DND-41 (cell line): ENCODE measurements around the gene ABHD17B.

Source experiments
- ATAC-seq: fragments of 200-7000 bp; cut with Tn5 transposase; 3 replicates; pipeline ENCODE4 v1.9.1; 2021; ENCODE audit warnings: low read depth; ENCODE audit not compliant: insufficient read depth
- DNase-seq: peaks from one replicate; pipeline ENCODE4 v3.0.0-alpha.2; 2020
- H2AFZ ChIP-seq: 2 replicates; pipeline ENCODE4 v1.6.0; 2012; ENCODE audit warnings: low read depth, low read length
- H3K27ac ChIP-seq: 2 replicates; pipeline ENCODE4 v1.5.1; 2012; ENCODE audit warnings: low read length, inconsistent platforms
- H3K27me3 ChIP-seq: fragments of 200-600 bp; sonication (generic); 2 replicates; pipeline ENCODE4 v1.6.0; 2012; ENCODE audit warnings: low read length, mild to moderate bottlenecking, inconsistent platforms; ENCODE audit not compliant: insufficient read depth, poor library complexity
- H3K36me3 ChIP-seq: 2 replicates; pipeline ENCODE4 v1.5.1; 2012; ENCODE audit warnings: low read length, inconsistent platforms; ENCODE audit not compliant: insufficient read depth
- H3K4me1 ChIP-seq: 2 replicates; pipeline ENCODE4 v1.5.1; 2012; ENCODE audit warnings: mild to moderate bottlenecking, low read length; ENCODE audit not compliant: insufficient read depth
- H3K4me2 ChIP-seq: 2 replicates; pipeline ENCODE4 v1.6.0; 2012; ENCODE audit warnings: mild to moderate bottlenecking, moderate library complexity, low read length, inconsistent platforms; ENCODE audit not compliant: insufficient read depth
- H3K4me3 ChIP-seq, 2 experiments: fragments of 200-600 bp in 1 of 2; shearing (Covaris generic) in 1 of 2; 2 replicates each; pipeline ENCODE4 v1.5.1; 2012 to 2016; ENCODE audit warnings: inconsistent platforms in 2 of 2, low read length in 2 of 2, mild to moderate bottlenecking in 2 of 2, low read depth in 1 of 2, moderate library complexity in 1 of 2
- H3K79me2 ChIP-seq: 2 replicates; pipeline ENCODE4 v1.6.0; 2012; ENCODE audit warnings: low read length, inconsistent platforms; ENCODE audit not compliant: insufficient read depth
- H3K9ac ChIP-seq: 2 replicates; pipeline ENCODE4 v1.6.0; 2012; ENCODE audit warnings: low read depth, mild to moderate bottlenecking, inconsistent platforms, low read length, moderate library complexity
- H3K9me3 ChIP-seq: 2 replicates; pipeline ENCODE4 v1.5.1; 2012; ENCODE audit warnings: low read length, moderate library complexity, mild to moderate bottlenecking, inconsistent platforms; ENCODE audit not compliant: insufficient read depth, severe bottlenecking
- H4K20me1 ChIP-seq: 2 replicates; pipeline ENCODE4 v1.6.0; 2012; ENCODE audit warnings: low read length; ENCODE audit not compliant: insufficient read depth
- CTCF ChIP-seq: IDR thresholded peaks from 2 replicates; pipeline ENCODE4 v1.5.1; 2012; ENCODE audit warnings: borderline replicate concordance, low read length, moderate library complexity, mild to moderate bottlenecking; ENCODE audit not compliant: poor library complexity, severe bottlenecking; ENCODE audit errors: extremely low read depth
- EZH2 ChIP-seq: IDR thresholded peaks from 3 replicates; pipeline ENCODE4 v1.6.1; 2012; ENCODE audit warnings: borderline replicate concordance, low read depth, mild to moderate bottlenecking, moderate library complexity, low read length, inconsistent platforms; ENCODE audit not compliant: severe bottlenecking

ABHD17B gene

GRCh38 chr9:71929223-71929622 lies 18.2 kb upstream of the ABHD17B start:
- Histone ChIP-seq H3K9ac (no peak overlapping the region), H3K79me2 (peaks cover 50% of the 10 kb centered on the region)

GRCh38 chr9:71928806-71929205 lies 17.8 kb upstream of the ABHD17B start:
- Histone ChIP-seq H3K27ac (no peak overlapping the region), H2AFZ (no peak overlapping the region), H3K4me3 (no peak overlapping the region), H3K4me1 (no peaks in the 10 kb centered on the region), H3K4me2 (no peak overlapping the region), H3K79me2 (peaks cover 50% of the 10 kb centered on the region), H4K20me1 (no peaks in the 10 kb centered on the region), H3K36me3 (no peaks in the 10 kb centered on the region), H3K27me3 (no peaks in the 10 kb centered on the region), H3K9ac (no peak overlapping the region), H3K9me3 (no peaks in the 10 kb centered on the region)
- TF ChIP-seq CTCF (no peak), EZH2 (no peak)
- DNase-seq: no peak
- ATAC-seq: no peak

More at GRCh38 chr9:71929223-71929622, 18.2 kb upstream of the ABHD17B start:
- TF ChIP-seq EZH2: no peak
- no peak for TF ChIP-seq CTCF
- DNase-seq: no peak
- Histone ChIP-seq H3K27ac (no peak overlapping the region), H3K9me3 (no peaks in the 10 kb centered on the region), H3K36me3 (no peaks in the 10 kb centered on the region), H3K4me3 (no peak overlapping the region), H3K27me3 (no peaks in the 10 kb centered on the region), H2AFZ (no peak overlapping the region), H3K4me2 (no peak overlapping the region), H3K4me1 (no peaks in the 10 kb centered on the region), H4K20me1 (no peaks in the 10 kb centered on the region)
- ATAC-seq: no peak

- Histone ChIP-seq H3K27me3 (no peaks in the 10 kb centered on the region), H3K4me3 (no peak overlapping the region), H3K27ac (no peak overlapping the region), H3K4me2 (no peak overlapping the region), H3K9me3 (no peaks in the 10 kb centered on the region), H3K79me2 (peaks cover 51% of the 10 kb centered on the region), H2AFZ (no peak overlapping the region), H3K4me1 (no peaks in the 10 kb centered on the region), H3K36me3 (no peaks in the 10 kb centered on the region), H3K9ac (no peak overlapping the region), H4K20me1 (no peaks in the 10 kb centered on the region)
- TF ChIP-seq CTCF (no peak), EZH2 (no peak)
- ATAC-seq (no peak), DNase-seq (no peak)
Observed at GRCh38 chr9:71928376-71928775, 17.4 kb upstream of the ABHD17B start.

- DNase-seq: no peak
- H3K79me2 ChIP-seq: peaks cover 59% of the 10 kb centered on the region
- H4K20me1 ChIP-seq: peaks cover 7% of the 10 kb centered on the region; the same call in 1 of the 2 replicates
Observed at GRCh38 chr9:71925834-71926233, 14.8 kb upstream of the ABHD17B start.

More at GRCh38 chr9:71925834-71926233, 14.8 kb upstream of the ABHD17B start:
- Histone ChIP-seq H3K4me2 (no peak overlapping the region), H3K27ac (no peak overlapping the region), H3K4me1 (no peaks in the 10 kb centered on the region), H3K9ac (no peak overlapping the region), H3K4me3 (no peak overlapping the region), H3K9me3 (no peaks in the 10 kb centered on the region), H3K36me3 (no peaks in the 10 kb centered on the region; the same call in none of the 2 replicates), H3K27me3 (no peaks in the 10 kb centered on the region), H2AFZ (no peak overlapping the region)
- no peak for ATAC-seq
- TF ChIP-seq EZH2 (no peak), CTCF (no peak)
